ENCODE results near the gene PHRF1. TPM values are rescaled to one million over a fixed set of nuclear protein-coding genes. Genes with fewer than 3 reads are reported as not detected.

The PHRF1 gene
- total and polyA plus RNA-seq, 9 donors: 3.8 to 34.2 (median 28.8) TPM

DNA sequence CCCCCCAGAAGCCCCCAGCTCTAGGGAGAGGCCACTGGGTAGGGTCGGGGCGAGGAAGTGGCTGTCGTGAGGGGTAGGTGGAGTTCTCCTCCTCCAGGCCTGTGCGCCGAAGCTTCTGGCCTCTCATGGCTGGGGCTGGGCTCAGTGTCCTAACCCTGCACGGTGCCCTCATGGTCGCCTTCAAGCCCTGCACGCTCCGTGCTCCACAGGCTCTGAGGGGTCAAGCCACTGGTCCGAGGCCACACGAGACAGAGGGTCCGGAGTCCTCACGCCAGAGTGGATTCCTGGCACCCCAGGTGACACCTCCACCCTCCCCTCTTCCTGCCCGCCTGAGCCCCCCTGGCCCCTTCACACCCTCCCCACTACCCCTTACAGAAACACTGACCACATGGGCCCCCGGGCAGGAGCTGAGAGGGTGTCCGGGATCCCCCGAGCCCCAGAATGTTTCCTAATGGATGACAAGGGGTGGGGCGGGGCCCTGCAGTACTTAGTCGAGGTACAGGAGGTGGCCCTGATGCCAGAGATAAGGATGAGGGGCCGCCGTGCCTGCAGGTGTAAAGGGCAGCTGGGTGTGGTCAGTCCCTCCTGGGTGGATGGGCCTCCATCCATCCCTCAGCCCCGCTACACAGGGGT lies 49.5 kb downstream of the PHRF1 start:
- WGBS, 3 donors: 83 to 86% (median 83%) methylated on average over 20 to 22 of the region's 22 CpGs
- peak in 1 of 5 donors; percentile 36 for DNase-seq
- peaks cover 5% of the 10 kb centered on the region for H3K4me1 ChIP-seq (ENCODE audit: insufficient read depth)
- H3K4me3 ChIP-seq: no peak overlapping the region
- H3K27ac ChIP-seq: no peak overlapping the region
- H3K27me3 ChIP-seq: no peaks in the 10 kb centered on the region
- H3K36me3 ChIP-seq: no peaks in the 10 kb centered on the region
- intact Hi-C loops (cut with DNase I): no loop called here
- no peak for TF ChIP-seq EP300 (IDR thresholded peaks at IDR 0.05)
- TF ChIP-seq POLR2A (IDR thresholded peaks at IDR 0.05): no peak
- TF ChIP-seq, protein P1, sequence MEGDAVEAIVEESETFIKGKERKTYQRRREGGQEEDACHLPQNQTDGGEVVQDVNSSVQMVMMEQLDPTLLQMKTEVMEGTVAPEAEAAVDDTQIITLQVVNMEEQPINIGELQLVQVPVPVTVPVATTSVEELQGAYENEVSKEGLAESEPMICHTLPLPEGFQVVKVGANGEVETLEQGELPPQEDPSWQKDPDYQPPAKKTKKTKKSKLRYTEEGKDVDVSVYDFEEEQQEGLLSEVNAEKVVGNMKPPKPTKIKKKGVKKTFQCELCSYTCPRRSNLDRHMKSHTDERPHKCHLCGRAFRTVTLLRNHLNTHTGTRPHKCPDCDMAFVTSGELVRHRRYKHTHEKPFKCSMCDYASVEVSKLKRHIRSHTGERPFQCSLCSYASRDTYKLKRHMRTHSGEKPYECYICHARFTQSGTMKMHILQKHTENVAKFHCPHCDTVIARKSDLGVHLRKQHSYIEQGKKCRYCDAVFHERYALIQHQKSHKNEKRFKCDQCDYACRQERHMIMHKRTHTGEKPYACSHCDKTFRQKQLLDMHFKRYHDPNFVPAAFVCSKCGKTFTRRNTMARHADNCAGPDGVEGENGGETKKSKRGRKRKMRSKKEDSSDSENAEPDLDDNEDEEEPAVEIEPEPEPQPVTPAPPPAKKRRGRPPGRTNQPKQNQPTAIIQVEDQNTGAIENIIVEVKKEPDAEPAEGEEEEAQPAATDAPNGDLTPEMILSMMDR (IDR thresholded peaks at IDR 0.05): no peak
- H3K9me3 ChIP-seq: no peaks in the 10 kb centered on the region

DNA sequence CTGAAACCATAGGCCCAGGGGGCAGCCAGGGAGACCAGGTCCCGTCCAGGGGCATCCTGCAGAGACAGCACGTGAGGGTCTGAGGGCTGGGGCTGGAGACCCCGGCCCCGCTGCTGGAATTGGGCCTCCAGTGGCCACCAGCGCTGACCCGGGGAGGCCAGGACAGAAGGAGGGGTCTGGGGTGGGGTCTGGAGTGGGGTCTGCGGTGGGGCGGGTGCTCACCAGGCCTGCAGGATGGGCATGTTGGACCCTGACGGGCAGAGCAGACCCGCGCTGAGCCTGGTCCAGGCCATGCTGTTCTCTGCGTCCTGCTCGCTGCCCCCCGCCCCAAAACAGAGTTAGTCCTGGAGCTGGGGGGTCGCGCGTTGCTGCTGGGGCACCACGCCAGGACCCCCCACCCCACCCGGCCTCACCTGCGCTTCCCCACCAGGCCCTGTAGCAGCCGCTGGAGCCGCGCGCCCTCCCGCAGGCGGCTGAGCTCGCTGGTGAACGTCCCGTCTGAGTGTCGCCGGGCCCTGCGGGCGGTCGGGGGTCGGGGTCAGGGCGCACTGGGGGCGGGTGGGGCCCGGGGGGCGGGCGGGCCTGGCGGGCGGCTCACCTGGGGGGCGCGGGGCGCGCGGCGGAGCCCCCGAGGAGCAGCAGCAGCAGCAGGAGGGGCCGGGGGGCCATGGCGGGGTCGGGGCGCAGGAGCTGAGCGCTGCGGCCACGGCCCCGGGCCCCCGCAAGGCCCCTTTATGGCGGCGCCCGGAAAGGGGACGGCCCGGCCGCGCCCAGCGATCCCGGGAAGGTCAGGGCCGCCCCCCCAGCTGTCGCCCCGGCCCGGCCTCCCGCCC lies 50.4 kb downstream of the PHRF1 start, which contains the start of gene SCT:
Gene SCT (minus strand): TSS at position 707 of the 833 bp plus-strand sequence. CDS start 38 bp downstream, at position 669.
- H3K9me3 ChIP-seq: no peaks in the 10 kb centered on the region
- H3K27me3 ChIP-seq: no peaks in the 10 kb centered on the region
- DNase-seq: peak in 2 of 5 donors; percentile 19 to 43
- H3K4me3 ChIP-seq: no peak within 1 kb of the TSS
- no peaks in the 10 kb centered on the region for H3K36me3 ChIP-seq
- intact Hi-C loops (cut with DNase I): no loop called here
- TF ChIP-seq, protein P1 (IDR thresholded peaks at IDR 0.05): no peak
- TF ChIP-seq EP300 (IDR thresholded peaks at IDR 0.05): no peak
- no peak within 1 kb of the TSS for H3K27ac ChIP-seq
- WGBS, 3 donors: 13 to 25% (median 23%) methylated on average over 18 to 72 of the region's 72 CpGs
- peaks cover 5% of the 10 kb centered on the region for H3K4me1 ChIP-seq (ENCODE audit: insufficient read depth)

- 20 to 53% (median 39%) methylated on average over 8 to 28 of the region's 28 CpGs for WGBS, 3 donors
- H3K36me3 ChIP-seq: no peaks in the 10 kb centered on the region
Observed at GRCh38 chr11:627308-627576, 51.0 kb downstream of the PHRF1 start.

DNA sequence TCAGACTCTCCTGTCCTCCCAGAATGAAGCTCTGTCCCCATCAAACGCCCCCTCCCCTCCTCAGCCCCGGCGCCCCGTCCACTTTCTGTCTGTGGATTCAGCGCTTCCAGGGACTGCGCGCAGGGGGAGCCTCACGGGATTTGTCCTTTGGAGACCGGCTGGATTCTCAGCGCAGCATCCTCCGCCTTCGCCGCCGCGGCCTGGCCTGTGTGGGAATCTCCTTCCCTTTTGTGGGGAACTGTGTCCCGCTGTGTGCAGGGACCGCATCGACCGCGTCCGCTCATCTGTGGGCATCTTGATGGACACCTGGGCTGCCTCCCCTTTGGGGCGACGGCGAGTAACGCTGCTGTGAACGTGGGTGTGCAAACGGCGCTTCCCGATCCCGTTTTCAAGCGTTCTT lies 51.8 kb downstream of the PHRF1 start:
- intact Hi-C loops (cut with DNase I): no loop called here
- H3K36me3 ChIP-seq: no peaks in the 10 kb centered on the region
- H3K27me3 ChIP-seq: no peaks in the 10 kb centered on the region
- DNase-seq: peak in 2 of 5 donors; percentile 19 to 30
- 93 to 97% (median 96%) methylated on average over 31 of the region's 31 CpGs for WGBS, 3 donors
- H3K27ac ChIP-seq: no peak overlapping the region
- H3K9me3 ChIP-seq: no peaks in the 10 kb centered on the region
- H3K4me3 ChIP-seq: no peak overlapping the region
- TF ChIP-seq, protein P1 (IDR thresholded peaks at IDR 0.05): no peak
- TF ChIP-seq EP300 (IDR thresholded peaks at IDR 0.05) (no peak), POLR2A (IDR thresholded peaks at IDR 0.05) (no peak)
- peaks cover 5% of the 10 kb centered on the region for H3K4me1 ChIP-seq (ENCODE audit: insufficient read depth)

More at GRCh38 chr11:627308-627576, 51.0 kb downstream of the PHRF1 start:
- Histone ChIP-seq H3K27ac (no peak overlapping the region), H3K9me3 (no peaks in the 10 kb centered on the region), H3K27me3 (no peaks in the 10 kb centered on the region), H3K4me3 (no peak overlapping the region), H3K4me1 (ENCODE audit: insufficient read depth) (peaks cover 5% of the 10 kb centered on the region)
- TF ChIP-seq EP300 (IDR thresholded peaks at IDR 0.05): no peak
- TF ChIP-seq, protein P1 (IDR thresholded peaks at IDR 0.05): no peak
- no peak for TF ChIP-seq POLR2A (IDR thresholded peaks at IDR 0.05)
- DNase-seq: no peak
- intact Hi-C loops (cut with DNase I): no loop called here

All from ovary (tissue), 9 donors.